ENCODE data around the gene FBLN1.

GRCh38 chr22:45533703-45534102, 31.0 kb downstream of the FBLN1 start:
- TF ChIP-seq EZH2phosphoT487 (IDR thresholded peaks at IDR 0.05; ENCODE audit: low read depth) (no peak), CTCF (IDR thresholded peaks at IDR 0.05; ENCODE audit: low read depth, low read length) (no peak)
